CD14-positive monocyte (primary cell): ENCODE data around the gene ZNF467. TPM values are rescaled to one million over a fixed set of nuclear protein-coding genes. Genes with fewer than 3 reads are reported as not detected.
A peak's percentile ranks its signal among the peaks of the same experiment; 100 is the strongest.

ENCODE experiments used
- DNase-seq, 3 donors: peaks; one replicate each; pipeline ENCODE4 v3.0.0-alpha.2; 2011 to 2022
- H2AFZ ChIP-seq: 2 replicates; pipeline ENCODE4 v1.6.0; 2012; ENCODE audit warnings: mild to moderate bottlenecking, low read depth, low read length, inconsistent platforms; ENCODE audit not compliant: insufficient read depth, poor library complexity, severe bottlenecking
- H3K27ac ChIP-seq, 2 donors: 1 replicate in 1 of 2; 2 replicates in 1 of 2; pipeline ENCODE4 v1.5.1; 2012 to 2013; ENCODE audit warnings: low read length in 2 of 2, control low read depth in 1 of 2, inconsistent platforms in 1 of 2, low read depth in 1 of 2, mild to moderate bottlenecking in 1 of 2
- H3K27me3 ChIP-seq, 2 donors: one replicate each; pipeline versions ENCODE4 v1.6.0 to v1.6.1; 2011 to 2013; ENCODE audit warnings: low read length in 2 of 2; ENCODE audit not compliant: control insufficient read depth in 2 of 2, insufficient read depth in 2 of 2
- H3K36me3 ChIP-seq, 2 donors: replicated peaks in 1 of 2; 1 replicate in 1 of 2; 2 replicates in 1 of 2; pipeline versions ENCODE4 v1.5.1 to v1.6.1; 2012 to 2013; ENCODE audit warnings: low read length in 2 of 2, control low read depth in 1 of 2, inconsistent platforms in 1 of 2, mild to moderate bottlenecking in 1 of 2; ENCODE audit not compliant: insufficient read depth in 2 of 2, control insufficient read depth in 1 of 2
- H3K4me1 ChIP-seq, 2 donors: 1 replicate in 1 of 2; 2 replicates in 1 of 2; pipeline versions ENCODE4 v1.5.1 to v1.6.1; 2012 to 2013; ENCODE audit warnings: low read length in 2 of 2, control low read depth in 1 of 2, inconsistent platforms in 1 of 2, mild to moderate bottlenecking in 1 of 2, moderate library complexity in 1 of 2; ENCODE audit not compliant: insufficient read depth in 2 of 2, control insufficient read depth in 1 of 2
- H3K4me2 ChIP-seq: replicated peaks from 2 replicates; pipeline ENCODE3; 2012; ENCODE audit warnings: low read length, moderate library complexity, mild to moderate bottlenecking; ENCODE audit not compliant: poor library complexity, severe bottlenecking; ENCODE audit errors: extremely low read depth
- H3K4me3 ChIP-seq, 3 experiments: fragments of 200-600 bp in 1 of 3; sonication (generic) in 1 of 3; replicated peaks in 1 of 3; 1 replicate in 2 of 3; 2 replicates in 1 of 3; pipeline ENCODE4 v1.5.1; 2011 to 2013; ENCODE audit warnings: low read length in 3 of 3, mild to moderate bottlenecking in 3 of 3, control low read depth in 2 of 3, low read depth in 2 of 3, inconsistent platforms in 1 of 3, moderate library complexity in 1 of 3
- H3K79me2 ChIP-seq: 2 replicates; pipeline ENCODE4 v1.6.0; 2012; ENCODE audit warnings: mild to moderate bottlenecking, control low read depth, inconsistent platforms, low read length, moderate library complexity; ENCODE audit not compliant: insufficient read depth
- H3K9ac ChIP-seq: 2 replicates; pipeline ENCODE4 v1.6.0; 2017; ENCODE audit warnings: low read length, mild to moderate bottlenecking; ENCODE audit not compliant: insufficient read depth, poor library complexity, severe bottlenecking
- H3K9me3 ChIP-seq, 2 donors: replicated peaks in 1 of 2; 1 replicate in 1 of 2; 2 replicates in 1 of 2; pipeline versions ENCODE4 v1.5.1 to v1.6.1; 2012 to 2013; ENCODE audit warnings: low read length in 2 of 2, control low read depth in 1 of 2; ENCODE audit not compliant: control insufficient read depth in 1 of 2, insufficient read depth in 1 of 2
- H4K20me1 ChIP-seq: 2 replicates; pipeline ENCODE4 v1.6.0; 2012; ENCODE audit warnings: mild to moderate bottlenecking, low read length, control low read depth, moderate library complexity; ENCODE audit not compliant: insufficient read depth
- H3K27ac Mint-ChIP-seq, 7 donors: one replicate each; pipeline ENCODE4 v1.8.0; 2020; ENCODE audit warnings: mild to moderate bottlenecking in 7 of 7, mixed read lengths in 7 of 7, moderate library complexity in 6 of 7, inconsistent platforms in 2 of 7
- H3K27me3 Mint-ChIP-seq, 3 donors: one replicate each; pipeline ENCODE4 v1.8.0; 2021 to 2022; ENCODE audit warnings: low read depth in 3 of 3, mild to moderate bottlenecking in 3 of 3, mixed read lengths in 3 of 3, moderate library complexity in 3 of 3, inconsistent platforms in 1 of 3
- H3K36me3 Mint-ChIP-seq, 2 donors: one replicate each; pipeline ENCODE4 v1.8.0; 2020; ENCODE audit warnings: mixed read lengths in 2 of 2, inconsistent platforms in 1 of 2, mild to moderate bottlenecking in 1 of 2
- H3K4me1 Mint-ChIP-seq: one replicate; pipeline ENCODE4 v1.8.0; 2020; ENCODE audit warnings: mild to moderate bottlenecking, mixed read lengths
- H3K4me3 Mint-ChIP-seq, 2 donors: one replicate each; pipeline ENCODE4 v1.8.0; 2020; ENCODE audit warnings: mild to moderate bottlenecking in 2 of 2, mixed read lengths in 2 of 2, moderate library complexity in 1 of 2
- H3K9me3 Mint-ChIP-seq, 7 donors: one replicate each; pipeline ENCODE4 v1.8.0; 2020 to 2022; ENCODE audit warnings: mixed read lengths in 7 of 7, mild to moderate bottlenecking in 6 of 7, moderate library complexity in 6 of 7, inconsistent platforms in 2 of 7
- WGBS: methylation state at CpG from one replicate; pipeline ENCODE4 v1.1.5; 2013; ENCODE audit warnings: missing lambda C conversion rate; ENCODE audit not compliant: insufficient coverage; 5-methylcytosine and 5-hydroxymethylcytosine counted together
- intact Hi-C, 2 donors: fragments of 100-400 bp; cut with micrococcal nuclease; formaldehyde crosslinking; loops; one replicate each; pipeline versions ENCODE4 v1.15.0 to v1.15.1; 2023
- polyA plus RNA-seq, 3 donors: library from polyadenylated mRNA; depleted of rRNA in 1 of 3; unstranded in 2 of 3; stranded (reverse) in 1 of 3; fragments of 300-500 nt in 2 of 3; fragments of >200 nt in 1 of 3; fragmentation: Illumina TruSeq in 2 of 3; gene quantifications; 1 replicate in 2 of 3; 2 replicates in 1 of 3; pipeline ENCODE4 v1.2.3, GENCODE V29; 2012 to 2021
- TF ChIP-seq, protein P1 (sequence below): fragments of 200-600 bp; IDR thresholded peaks from one replicate; pipeline ENCODE4 v1.8.0; 2022; ENCODE audit warnings: antibody characterized with exemption, mild to moderate bottlenecking

Gene ZNF467
- polyA plus RNA-seq, 3 donors: 43.4 to 100 (median 52.8) TPM

DNA sequence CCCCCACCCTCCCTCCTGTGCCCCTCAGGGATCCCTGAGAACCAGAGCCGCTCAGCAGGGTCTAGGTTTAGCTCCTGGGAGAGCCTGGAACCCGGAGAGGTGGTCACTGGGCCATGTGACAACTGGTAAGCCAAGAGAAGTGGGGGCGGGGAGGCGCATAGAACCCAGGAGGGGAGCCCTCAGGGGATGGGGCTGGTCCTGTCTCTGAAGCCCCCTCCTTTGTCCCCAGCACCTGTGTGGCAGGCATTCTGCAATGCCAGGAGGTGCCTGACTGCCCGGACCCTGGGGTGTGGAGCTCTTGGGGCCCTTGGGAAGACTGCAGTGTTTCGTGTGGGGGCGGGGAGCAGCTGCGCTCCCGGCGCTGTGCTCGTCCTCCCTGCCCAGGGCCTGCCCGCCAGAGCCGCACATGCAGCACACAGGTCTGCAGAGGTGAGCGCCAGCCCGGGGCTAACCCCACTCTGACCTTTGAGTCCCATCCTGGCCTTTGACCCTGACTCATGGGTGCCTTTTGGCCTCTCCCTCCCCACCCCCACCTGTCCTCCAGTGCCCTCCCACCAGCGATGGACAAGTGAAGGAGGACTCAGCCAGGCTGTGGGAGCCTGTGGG lies 42.4 kb upstream of the ZNF467 start:
- H3K27ac ChIP-seq: no peak overlapping the region
- H3K36me3 ChIP-seq: no peaks in the 10 kb centered on the region
- Mint-ChIP-seq H3K27me3 (no peaks in the 10 kb centered on the region), H3K4me3 (no peak overlapping the region), H3K36me3 (no peaks in the 10 kb centered on the region), H3K4me1 (no peaks in the 10 kb centered on the region), H3K9me3 (no peaks in the 10 kb centered on the region), H3K27ac (peak overlapping the region in 1 of 7 donors; percentile 31)
- no peaks in the 10 kb centered on the region for H3K27me3 ChIP-seq
- H2AFZ ChIP-seq: no peak overlapping the region
- H3K4me1 ChIP-seq: no peaks in the 10 kb centered on the region
- no peak for DNase-seq
- TF ChIP-seq, protein P1, sequence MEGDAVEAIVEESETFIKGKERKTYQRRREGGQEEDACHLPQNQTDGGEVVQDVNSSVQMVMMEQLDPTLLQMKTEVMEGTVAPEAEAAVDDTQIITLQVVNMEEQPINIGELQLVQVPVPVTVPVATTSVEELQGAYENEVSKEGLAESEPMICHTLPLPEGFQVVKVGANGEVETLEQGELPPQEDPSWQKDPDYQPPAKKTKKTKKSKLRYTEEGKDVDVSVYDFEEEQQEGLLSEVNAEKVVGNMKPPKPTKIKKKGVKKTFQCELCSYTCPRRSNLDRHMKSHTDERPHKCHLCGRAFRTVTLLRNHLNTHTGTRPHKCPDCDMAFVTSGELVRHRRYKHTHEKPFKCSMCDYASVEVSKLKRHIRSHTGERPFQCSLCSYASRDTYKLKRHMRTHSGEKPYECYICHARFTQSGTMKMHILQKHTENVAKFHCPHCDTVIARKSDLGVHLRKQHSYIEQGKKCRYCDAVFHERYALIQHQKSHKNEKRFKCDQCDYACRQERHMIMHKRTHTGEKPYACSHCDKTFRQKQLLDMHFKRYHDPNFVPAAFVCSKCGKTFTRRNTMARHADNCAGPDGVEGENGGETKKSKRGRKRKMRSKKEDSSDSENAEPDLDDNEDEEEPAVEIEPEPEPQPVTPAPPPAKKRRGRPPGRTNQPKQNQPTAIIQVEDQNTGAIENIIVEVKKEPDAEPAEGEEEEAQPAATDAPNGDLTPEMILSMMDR: no peak
- no peak overlapping the region for H3K9ac ChIP-seq
- WGBS: 97% methylated on average over 7 of the region's 16 CpGs
- no peaks in the 10 kb centered on the region for H3K79me2 ChIP-seq
- no peaks in the 10 kb centered on the region for H4K20me1 ChIP-seq
- intact Hi-C loops: no loop called here
- no peak overlapping the region for H3K4me3 ChIP-seq
- no peak overlapping the region for H3K4me2 ChIP-seq
- H3K9me3 ChIP-seq: no peaks in the 10 kb centered on the region

DNA sequence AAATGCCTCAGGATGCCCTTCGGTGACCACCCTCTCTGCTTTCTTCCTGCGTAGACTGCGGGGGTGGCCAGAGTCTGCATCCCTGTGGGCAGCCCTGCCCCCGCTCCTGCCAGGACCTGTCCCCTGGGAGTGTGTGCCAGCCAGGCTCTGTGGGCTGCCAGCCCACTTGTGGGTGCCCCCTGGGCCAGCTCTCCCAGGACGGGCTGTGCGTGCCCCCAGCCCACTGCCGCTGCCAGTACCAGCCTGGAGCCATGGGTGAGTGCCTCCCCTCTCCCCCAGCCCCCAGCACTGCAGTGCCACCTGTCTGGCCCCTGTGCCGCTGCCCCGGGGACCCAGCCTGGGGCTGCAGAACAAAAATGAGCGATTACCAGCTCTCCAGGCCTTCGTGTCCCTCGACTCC lies 41.7 kb upstream of the ZNF467 start:
- Mint-ChIP-seq H3K4me3 (no peak overlapping the region), H3K36me3 (no peaks in the 10 kb centered on the region), H3K9me3 (no peaks in the 10 kb centered on the region), H3K27me3 (no peaks in the 10 kb centered on the region), H3K27ac (no peak overlapping the region), H3K4me1 (no peaks in the 10 kb centered on the region)
- intact Hi-C loops: no loop called here
- TF ChIP-seq, protein P1: no peak
- no peaks in the 10 kb centered on the region for H3K36me3 ChIP-seq
- no peak overlapping the region for H3K9ac ChIP-seq
- H3K4me2 ChIP-seq: no peak overlapping the region
- H2AFZ ChIP-seq: no peak overlapping the region
- no peaks in the 10 kb centered on the region for H3K4me1 ChIP-seq
- no peaks in the 10 kb centered on the region for H4K20me1 ChIP-seq
- H3K4me3 ChIP-seq: no peak overlapping the region
- DNase-seq: no peak
- H3K27ac ChIP-seq: no peak overlapping the region
- H3K79me2 ChIP-seq: no peaks in the 10 kb centered on the region
- no peaks in the 10 kb centered on the region for H3K27me3 ChIP-seq
- WGBS: 94% methylated on average over 10 of the region's 12 CpGs
- no peaks in the 10 kb centered on the region for H3K9me3 ChIP-seq
